C4-2B (cell line): ENCODE measurements around the gene RAB44.

Source experiments
- H3K27ac ChIP-seq: fragments of 450-650 bp; 2 replicates; pipeline ENCODE4 v1.5.1; 2017
- ZFX ChIP-seq: fragments of 450-650 bp; IDR thresholded peaks from 2 replicates; pipeline ENCODE4 v1.6.1; 2017
- TF ChIP-seq, protein P1 (sequence below): fragments of 450-650 bp; conservative IDR thresholded peaks from 2 replicates; pipeline ENCODE4 v1.5.1; 2017; ENCODE audit warnings: mild to moderate bottlenecking

The RAB44 gene

DNA sequence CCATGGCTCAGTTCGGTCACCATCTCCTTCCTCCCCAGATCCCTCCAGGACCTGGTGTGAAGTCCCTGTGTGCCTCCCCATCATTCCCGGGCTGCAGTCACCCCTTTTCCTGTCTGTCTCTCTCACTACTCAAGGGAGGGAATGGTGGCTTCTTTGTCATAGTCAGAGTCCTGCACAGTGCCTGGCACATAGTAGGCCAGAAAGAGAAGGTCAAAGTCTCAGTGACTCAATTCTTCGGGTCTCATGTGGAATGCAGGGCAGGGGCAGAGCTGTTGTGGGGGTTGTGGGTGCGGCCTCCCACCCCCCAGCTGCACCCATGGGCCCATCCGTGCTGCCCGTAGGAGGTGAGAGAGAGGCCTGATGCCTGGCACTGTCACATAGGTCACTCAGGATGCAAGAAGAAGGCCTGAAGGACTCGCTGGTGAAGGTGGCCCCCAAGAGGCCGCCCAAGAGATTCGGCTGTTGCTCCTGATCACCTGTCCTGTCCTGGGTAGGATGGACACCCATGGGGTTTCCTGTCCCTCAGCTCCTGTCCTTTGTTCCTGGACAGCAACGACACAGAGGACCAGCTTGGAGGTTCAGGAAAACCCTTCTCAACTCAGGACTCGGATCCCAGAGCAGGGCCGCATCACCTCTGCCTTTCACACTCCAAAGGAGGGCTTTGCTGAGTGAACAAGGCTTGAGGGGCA is 34.1 kb downstream of the RAB44 start:
- H3K27ac ChIP-seq: no peak overlapping the region
- TF ChIP-seq, protein P1, sequence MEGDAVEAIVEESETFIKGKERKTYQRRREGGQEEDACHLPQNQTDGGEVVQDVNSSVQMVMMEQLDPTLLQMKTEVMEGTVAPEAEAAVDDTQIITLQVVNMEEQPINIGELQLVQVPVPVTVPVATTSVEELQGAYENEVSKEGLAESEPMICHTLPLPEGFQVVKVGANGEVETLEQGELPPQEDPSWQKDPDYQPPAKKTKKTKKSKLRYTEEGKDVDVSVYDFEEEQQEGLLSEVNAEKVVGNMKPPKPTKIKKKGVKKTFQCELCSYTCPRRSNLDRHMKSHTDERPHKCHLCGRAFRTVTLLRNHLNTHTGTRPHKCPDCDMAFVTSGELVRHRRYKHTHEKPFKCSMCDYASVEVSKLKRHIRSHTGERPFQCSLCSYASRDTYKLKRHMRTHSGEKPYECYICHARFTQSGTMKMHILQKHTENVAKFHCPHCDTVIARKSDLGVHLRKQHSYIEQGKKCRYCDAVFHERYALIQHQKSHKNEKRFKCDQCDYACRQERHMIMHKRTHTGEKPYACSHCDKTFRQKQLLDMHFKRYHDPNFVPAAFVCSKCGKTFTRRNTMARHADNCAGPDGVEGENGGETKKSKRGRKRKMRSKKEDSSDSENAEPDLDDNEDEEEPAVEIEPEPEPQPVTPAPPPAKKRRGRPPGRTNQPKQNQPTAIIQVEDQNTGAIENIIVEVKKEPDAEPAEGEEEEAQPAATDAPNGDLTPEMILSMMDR: no peak
- TF ChIP-seq ZFX: no peak

GRCh38 chr6:36733300-36733699 is 35.7 kb downstream of the RAB44 start:
- TF ChIP-seq, protein P1: no peak
- TF ChIP-seq ZFX: no peak
- no peak overlapping the region for H3K27ac ChIP-seq

- H3K27ac ChIP-seq: no peak overlapping the region
- TF ChIP-seq ZFX: no peak
- TF ChIP-seq, protein P1: no peak
Observed at GRCh38 chr6:36734486-36735060, 36.9 kb downstream of the RAB44 start.

- H3K27ac ChIP-seq: no peak overlapping the region
- TF ChIP-seq, protein P1: no peak
- TF ChIP-seq ZFX: no peak
Observed at GRCh38 chr6:36735110-36736071, 37.8 kb downstream of the RAB44 start.

GRCh38 chr6:36737043-36737785 is 39.6 kb downstream of the RAB44 start:
- TF ChIP-seq, protein P1: no peak
- no peak for TF ChIP-seq ZFX
- no peak overlapping the region for H3K27ac ChIP-seq

GRCh38 chr6:36738108-36738507 is 40.5 kb downstream of the RAB44 start:
- TF ChIP-seq ZFX: no peak
- TF ChIP-seq, protein P1: no peak
- no peak overlapping the region for H3K27ac ChIP-seq
